GM12878 (cell line): ENCODE data around the gene HCN1. TPM values are rescaled to one million over a fixed set of nuclear protein-coding genes. Genes with fewer than 3 reads are reported as not detected.

Source experiments
- ATAC-seq: fragments of 200-7000 bp; cut with Tn5 transposase; 3 replicates; pipeline ENCODE4 v1.9.1; 2020; ENCODE audit warnings: mild to moderate bottlenecking, moderate library complexity
- BruUV-seq: library from RNA; stranded (reverse); fragments of 400-500 nt; replicated peaks from 2 replicates; lab custom pipeline; 2021; lab: Mats Ljungman, UMichigan
- CTCF ChIA-PET: fragments of 300-600 bp; sonication (Branson Sonifier 250); formaldehyde crosslinking; extraction: SDS; loops from one replicate; lab custom pipeline; 2021; ENCODE audit warnings: inconsistent platforms; lab: Yijun Ruan, JAX
- POLR2A ChIA-PET: fragments of 350-600 bp; formaldehyde crosslinking; extraction: SDS; loops from one replicate; lab custom pipeline; 2021; ENCODE audit warnings: inconsistent platforms; lab: Charles Lee
- RAD21 ChIA-PET: fragments of 300-600 bp; sonication (Branson Sonifier 250); formaldehyde crosslinking; loops from one replicate; lab custom pipeline; 2023; ENCODE audit warnings: antibody characterized with exemption; ENCODE audit not compliant: unreplicated experiment; lab: Charles Lee
- SMC1A ChIA-PET: fragments of 300-600 bp; sonication (Branson Sonifier 250); formaldehyde crosslinking; loops from one replicate; lab custom pipeline; 2023; ENCODE audit not compliant: unreplicated experiment, uncharacterized antibody; lab: Charles Lee
- DNase-seq: peaks from one replicate; pipeline ENCODE4 v3.0.0-alpha.2; 2011; ENCODE audit warnings: low read depth, low spot score
- FAIRE-seq: peaks from 3 replicates; lab custom pipeline; 2011; peaks lifted over from hg19 to GRCh38; lab: Jason Lieb, UNC
- H2AFZ ChIP-seq: 2 replicates; pipeline ENCODE4 v1.6.0; 2011; ENCODE audit warnings: low read depth, low read length, control low read depth; ENCODE audit not compliant: control insufficient read depth
- H3K27ac ChIP-seq: 2 replicates; pipeline ENCODE4 v1.5.1; 2011; ENCODE audit warnings: control low read depth; ENCODE audit not compliant: control insufficient read depth, insufficient read depth
- H3K27me3 ChIP-seq, 2 experiments: replicated peaks in 1 of 2; 2 replicates each; pipeline versions ENCODE4 v1.6.0 to v1.6.1; 2011; ENCODE audit warnings: low read length in 1 of 2; ENCODE audit not compliant: control insufficient read depth in 2 of 2, insufficient read depth in 2 of 2
- H3K36me3 ChIP-seq, 2 experiments: 2 replicates each; pipeline ENCODE4 v1.5.1; 2011; ENCODE audit warnings: low read length in 1 of 2; ENCODE audit not compliant: control insufficient read depth in 2 of 2, insufficient read depth in 2 of 2
- H3K4me1 ChIP-seq: 2 replicates; pipeline ENCODE4 v1.6.1; 2011; ENCODE audit warnings: mild to moderate bottlenecking, low read length, moderate library complexity, mixed read lengths; ENCODE audit not compliant: control insufficient read depth, insufficient read depth
- H3K4me2 ChIP-seq: 2 replicates; pipeline ENCODE4 v1.6.0; 2011; ENCODE audit warnings: control low read depth; ENCODE audit not compliant: control insufficient read depth, insufficient read depth
- H3K4me3 ChIP-seq: fragments of 200-600 bp; sonication (generic); 2 replicates; pipeline ENCODE4 v1.5.1; 2016
- H3K79me2 ChIP-seq: 2 replicates; pipeline ENCODE4 v1.6.0; 2011; ENCODE audit warnings: low read length; ENCODE audit not compliant: control insufficient read depth, insufficient read depth
- H3K9ac ChIP-seq: 2 replicates; pipeline ENCODE4 v1.8.0; 2011; ENCODE audit warnings: low read length, control low read depth, mixed read lengths; ENCODE audit not compliant: control insufficient read depth, insufficient read depth
- H3K9me3 ChIP-seq: replicated peaks from 3 replicates; pipeline ENCODE4 v1.5.1; 2011; ENCODE audit warnings: mild to moderate bottlenecking, low read length; ENCODE audit not compliant: control insufficient read depth, insufficient read depth
- H4K20me1 ChIP-seq: 2 replicates; pipeline ENCODE4 v1.6.0; 2011; ENCODE audit not compliant: control insufficient read depth, insufficient read depth
- CUX1 ChIP-seq: IDR thresholded peaks from 2 replicates; pipeline ENCODE4 v1.6.1; 2012; ENCODE audit warnings: improper control_type of control experiment, low read depth, low read length; ENCODE audit not compliant: insufficient replicate concordance
- ETV6 ChIP-seq, 2 experiments: fragments of 450-650 bp in 1 of 2; IDR thresholded peaks in 1 of 2; conservative IDR thresholded peaks in 1 of 2; 2 replicates each; pipeline ENCODE4 v1.6.1; 2014; ENCODE audit warnings: antibody characterized with exemption in 1 of 2, borderline replicate concordance in 1 of 2, low read depth in 1 of 2, mild to moderate bottlenecking in 1 of 2, moderate library complexity in 1 of 2
- IKZF1 ChIP-seq: fragments of 450-650 bp; conservative IDR thresholded peaks from 2 replicates; pipeline ENCODE4 v1.6.1; 2017; ENCODE audit warnings: antibody characterized with exemption, mild to moderate bottlenecking
- LARP7 ChIP-seq: fragments of 450-650 bp; IDR thresholded peaks from 2 replicates; pipeline ENCODE4 v1.6.1; 2017; ENCODE audit warnings: mild to moderate bottlenecking
- MEF2A ChIP-seq: IDR thresholded peaks from 2 replicates; pipeline ENCODE4 v1.6.1; 2011; ENCODE audit warnings: low read depth, mild to moderate bottlenecking, low read length, moderate library complexity; ENCODE audit not compliant: insufficient read depth
- PAX5 ChIP-seq: IDR thresholded peaks from 2 replicates; pipeline ENCODE4 v1.6.1; 2011; ENCODE audit warnings: low read depth, low read length, borderline replicate concordance
- RFX5 ChIP-seq: IDR thresholded peaks from 2 replicates; pipeline ENCODE4 v1.6.1; 2011; ENCODE audit warnings: low read depth, low read length, improper control_type of control experiment
- ZNF687 ChIP-seq: fragments of 450-650 bp; IDR thresholded peaks from 2 replicates; pipeline ENCODE4 v1.6.1; 2017; ENCODE audit warnings: mild to moderate bottlenecking, moderate library complexity
- WGBS: methylation state at CpG from one replicate; pipeline ENCODE4 v1.1.6; 2016; ENCODE audit warnings: low lambda C conversion rate; ENCODE audit not compliant: insufficient replicate concordance, insufficient coverage; ENCODE audit errors: missing lambda C conversion rate; 5-methylcytosine and 5-hydroxymethylcytosine counted together
- in situ Hi-C: fragments of 300-500 bp; cut with MboI; formaldehyde crosslinking; loops from 9 replicates; pipeline ENCODE4 v1.14.3; 2018; ENCODE audit warnings: mixed read lengths
- intact Hi-C: fragments of 100-400 bp; cut with micrococcal nuclease; formaldehyde crosslinking; loops from one replicate; pipeline ENCODE4 v1.14.2; 2022; ENCODE audit not compliant: unreplicated experiment
- polyA plus RNA-seq, 11 experiments: library from polyadenylated mRNA; depleted of rRNA in 4 of 11; unstranded in 6 of 11; stranded (reverse) in 5 of 11; fragments of >200 nt; fragmentation: Nextera tagmentation in 4 of 11; fragmentation: Illumina TruSeq in 1 of 11; extraction: Ambion mirVana in 4 of 11; extraction: Trizol in 1 of 11; gene quantifications; 1 replicate in 1 of 11; 2 replicates in 10 of 11; pipeline versions ENCODE4 v1.2.1 to v1.2.3, GENCODE V29; 2011 to 2016; ENCODE audit warnings: inconsistent platforms in 2 of 11, missing spikeins in 2 of 11, low read depth in 1 of 11
- total RNA-seq, 4 experiments: library from RNA; depleted of rRNA in 3 of 4; stranded (reverse); fragments of >200 nt in 3 of 4; fragmentation: Illumina TruSeq in 1 of 4; extraction: Trizol in 1 of 4; gene quantifications; 2 replicates each; pipeline versions ENCODE4 v1.2.1 to v1.2.3, GENCODE V29; 2013 to 2021

HCN1 gene
- total and polyA plus RNA-seq, 10 of the 15 experiments (the other 5 are each of a cell fraction or from before 2014, with no cell fraction given), result not detected

- no peaks in the 10 kb centered on the region; the same call in 2 of the 3 replicates for H3K9me3 ChIP-seq
- ChIA-PET SMC1A (interaction anchor here (1.1 kb wide), 1 partner anchor 14 kb away, joined by 3 read pairs; no protein-coding TSS in a partner anchor), POLR2A (no interaction called here), RAD21 (no interaction called here), CTCF (no interaction called here)
- ATAC-seq (no peak), DNase-seq (no peak), FAIRE-seq (no peak)
- H3K79me2 ChIP-seq, result no peaks in the 10 kb centered on the region
- H4K20me1 ChIP-seq, result no peaks in the 10 kb centered on the region
- no TSS peak for BruUV-seq
- intact Hi-C loops, result no loop called here
- H3K4me3 ChIP-seq, result no peak overlapping the region
- H2AFZ ChIP-seq, result no peak overlapping the region
- H3K4me1 ChIP-seq, result no peaks in the 10 kb centered on the region
- no peaks in the 10 kb centered on the region for H3K27me3 ChIP-seq
- TF ChIP-seq MEF2A (no peak), LARP7 (no peak), IKZF1 (no peak), PAX5 (no peak), CUX1 (no peak), RFX5 (no peak), ETV6 (conservative IDR thresholded peaks at IDR 0.05 in 1 of 2, IDR thresholded peaks at IDR 0.05 in 1 of 2; ENCODE audit: borderline replicate concordance in 1 of 2, low read depth in 1 of 2) (no peak), ZNF687 (no peak)
- in situ Hi-C loops, result no loop called here
- H3K9ac ChIP-seq, result no peak overlapping the region
- no peak overlapping the region for H3K4me2 ChIP-seq
- no peak overlapping the region for H3K27ac ChIP-seq
- H3K36me3 ChIP-seq, result no peaks in the 10 kb centered on the region
- WGBS, result 54% methylated on average over 4 of the region's 4 CpGs
Observed at GRCh38 chr5:45261125-45261524, 435.1 kb downstream of the HCN1 start.
